Ammon's horn (tissue), 1 donor: ENCODE data around the gene HOXA3.

Experiments used
- DNase-seq: peaks from one replicate; pipeline ENCODE4 v3.0.0-alpha.2; 2016; ENCODE audit warnings: low spot score

HOXA3 gene

GRCh38 chr7:27113991-27114769, 38.2 kb downstream of the HOXA3 start:
- no peak for DNase-seq

GRCh38 chr7:27112955-27113949, 39.1 kb downstream of the HOXA3 start:
- DNase-seq: no peak

- DNase-seq: no peak
These were observed 40.0 kb downstream of the HOXA3 start for GRCh38 chr7:27112361-27112760.

- no peak for DNase-seq
These were observed 40.6 kb downstream of the HOXA3 start for GRCh38 chr7:27111751-27112277.

- no peak for DNase-seq
These were observed 41.2 kb downstream of the HOXA3 start for GRCh38 chr7:27111042-27111750.

GRCh38 chr7:27110186-27111031, 42.0 kb downstream of the HOXA3 start:
- DNase-seq: no peak

- no peak for DNase-seq
These were observed 42.8 kb downstream of the HOXA3 start for GRCh38 chr7:27109466-27110185.

GRCh38 chr7:27108390-27109127, 43.8 kb downstream of the HOXA3 start:
- DNase-seq: no peak

GRCh38 chr7:27107391-27108381, 44.7 kb downstream of the HOXA3 start:
- DNase-seq: no peak

GRCh38 chr7:27106901-27107240, 45.5 kb downstream of the HOXA3 start:
- no peak for DNase-seq

GRCh38 chr7:27106181-27106900, 46.0 kb downstream of the HOXA3 start:
- no peak for DNase-seq

- no peak for DNase-seq
These were observed 46.9 kb downstream of the HOXA3 start for GRCh38 chr7:27105301-27106031.

GRCh38 chr7:27104341-27105058, 47.9 kb downstream of the HOXA3 start:
- DNase-seq: no peak

GRCh38 chr7:27103489-27104226, 48.7 kb downstream of the HOXA3 start:
- DNase-seq: no peak

- DNase-seq: no peak
These were observed 49.6 kb downstream of the HOXA3 start, which contains the start of gene HOXA2 for GRCh38 chr7:27102581-27103442. HOXA2 (minus strand) TSS chr7:27102683; CDS start chr7:27102500, 183 bp downstream.
